ENCODE measurements around the gene PPBP. TPM values are rescaled to one million over a fixed set of nuclear protein-coding genes. Genes with fewer than 3 reads are reported as not detected.

PPBP gene
- total RNA-seq, 1 donor from 2014 or later: 12.4 TPM

GRCh38 chr4:73948291-73948690 is 39.7 kb downstream of the PPBP start:
- DNase-seq: no peak

GRCh38 chr4:73947239-73947985 is 40.6 kb downstream of the PPBP start:
- no peak for DNase-seq

GRCh38 chr4:73945674-73946449 is 42.1 kb downstream of the PPBP start:
- DNase-seq: no peak

DNA sequence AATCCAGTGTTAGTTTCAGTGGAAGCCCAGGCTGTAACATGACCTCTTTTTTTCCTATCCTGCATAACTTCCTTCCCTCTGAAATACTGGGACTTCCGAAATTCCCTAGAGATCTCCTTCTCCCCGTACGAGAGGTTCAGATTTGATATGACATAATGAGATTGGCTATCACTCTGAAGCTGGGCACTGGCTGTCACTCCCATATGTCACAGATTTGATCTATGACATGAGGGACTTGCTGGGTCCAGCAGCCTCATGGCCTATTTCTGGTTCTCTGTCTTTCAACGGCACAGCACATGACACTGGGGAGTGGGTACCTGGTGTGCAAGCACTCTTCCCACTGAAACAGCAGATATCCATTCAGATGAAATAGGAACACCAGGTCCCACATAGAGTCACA is 42.9 kb downstream of the PPBP start:
- DNase-seq: no peak

GRCh38 chr4:73944061-73944875 is 43.7 kb downstream of the PPBP start:
- DNase-seq: no peak

DNA sequence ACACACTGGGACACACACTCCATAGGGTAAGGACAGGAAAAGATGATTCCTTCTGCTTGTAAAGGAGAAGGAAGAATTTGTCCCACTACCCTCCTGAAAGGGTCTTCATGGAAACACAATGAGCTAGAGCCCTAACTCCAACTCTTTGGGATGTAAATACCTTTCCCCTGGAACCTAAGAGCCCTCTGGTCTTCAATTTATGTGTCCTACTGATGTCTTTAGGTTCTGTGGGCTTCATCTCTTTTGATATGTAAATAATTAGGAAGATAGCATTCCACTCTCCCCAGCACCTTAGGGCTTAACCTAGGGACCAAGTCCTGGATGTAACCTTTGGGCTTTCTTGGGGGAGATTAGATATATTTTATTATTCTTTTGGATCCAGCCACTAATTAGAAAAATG is 44.4 kb downstream of the PPBP start:
- DNase-seq: no peak

DNA sequence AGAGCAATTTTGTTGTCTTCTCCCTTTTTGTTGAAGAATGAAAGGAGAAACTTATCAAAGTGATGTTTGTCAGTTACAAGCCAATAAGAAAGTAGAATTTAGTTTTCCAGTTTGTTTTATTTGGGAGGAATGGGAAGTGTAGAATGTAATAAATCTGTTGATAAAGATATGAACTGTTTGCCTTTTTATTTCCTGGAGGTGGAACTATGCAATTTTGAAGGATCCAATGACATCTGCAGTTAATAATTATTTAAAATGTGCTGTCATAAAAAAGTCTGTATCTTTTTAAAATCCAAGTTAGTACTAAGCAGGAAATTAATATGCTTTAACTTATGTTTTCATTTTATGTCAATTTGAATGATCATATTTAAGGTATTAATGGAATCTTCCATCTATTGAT is 51.0 kb downstream of the PPBP start:
- no peak for DNase-seq

Small RNAs within 50 kb of the gene (small RNA-seq; reads per million reads assigned to genes)
- not detected for gene RN7SL218P (ENCODE audit: low replicate concordance)

Other genes starting within 250 kb of the PPBP start
- 15.5 TPM for gene CXCL8, start 247.6 kb downstream of the PPBP start, total RNA-seq
- 0.10 TPM for gene CXCL6, start 151.5 kb downstream of the PPBP start, total RNA-seq
- not detected for gene PF4V1, start 134.9 kb downstream of the PPBP start, total RNA-seq
- 1.9 TPM for gene CXCL1, start 118.8 kb downstream of the PPBP start, total RNA-seq
- gene PF4, start 6.2 kb downstream of the PPBP start, total RNA-seq: 0.89 TPM
- 0.20 TPM for gene CXCL5, start 10.5 kb upstream of the PPBP start, total RNA-seq
- gene CXCL3, start 50.5 kb upstream of the PPBP start, total RNA-seq: 0.49 TPM
- 3.6 TPM for gene CXCL2, start 111.0 kb upstream of the PPBP start, total RNA-seq
- gene MTHFD2L, start 169.9 kb upstream of the PPBP start, total RNA-seq: 8.7 TPM